Adrenal gland (tissue), 12 donors: Measurements from ENCODE around the gene CERS1. TPM values are rescaled to one million over a fixed set of nuclear protein-coding genes. Genes with fewer than 3 reads are reported as not detected.

Experiments used
- DNase-seq, 7 donors: peaks; one replicate each; pipeline ENCODE4 v3.0.0-alpha.2; 2019 to 2020
- H3K27ac ChIP-seq, 5 donors: fragments of 200-600 bp; sonication (generic) in 4 of 5; 1 replicate in 3 of 5; 2 replicates in 2 of 5; pipeline versions ENCODE4 v1.5.1 to v1.8.0; 2016 to 2020; ENCODE audit warnings: mild to moderate bottlenecking in 1 of 5
- H3K27me3 ChIP-seq: fragments of 200-600 bp; 2 replicates; pipeline ENCODE4 v1.8.0; 2021
- H3K36me3 ChIP-seq, 2 donors: fragments of 200-600 bp; replicated peaks in 1 of 2; 1 replicate in 1 of 2; 2 replicates in 1 of 2; pipeline versions ENCODE4 v1.5.1 to v1.8.0; 2018 to 2022
- H3K4me1 ChIP-seq, 2 donors: fragments of 200-600 bp; replicated peaks in 1 of 2; 1 replicate in 1 of 2; 2 replicates in 1 of 2; pipeline versions ENCODE4 v1.5.1 to v1.8.0; 2018 to 2021
- H3K4me3 ChIP-seq, 4 donors: fragments of 200-600 bp; sonication (generic) in 3 of 4; one replicate each; pipeline ENCODE4 v1.5.1; 2016 to 2018
- H3K9me3 ChIP-seq, 3 donors: fragments of 200-600 bp; sonication (generic) in 1 of 3; replicated peaks in 1 of 3; 1 replicate in 2 of 3; 2 replicates in 1 of 3; pipeline versions ENCODE4 v1.5.1 to v1.8.0; 2016 to 2021
- CTCF ChIP-seq, 6 experiments: fragments of 450-650 bp in 4 of 6; fragments of 200-600 bp in 2 of 6; sonication (generic) in 1 of 6; IDR thresholded peaks; 1 replicate in 5 of 6; 2 replicates in 1 of 6; pipeline versions ENCODE4 v1.5.1 to v1.8.0; 2016 to 2021; ENCODE audit warnings: antibody characterized with exemption in 6 of 6, mild to moderate bottlenecking in 2 of 6, moderate library complexity in 1 of 6
- POLR2A ChIP-seq, 2 donors: fragments of 450-650 bp; IDR thresholded peaks; one replicate each; pipeline ENCODE4 v1.6.1; 2017; ENCODE audit warnings: antibody characterized with exemption in 2 of 2, mild to moderate bottlenecking in 2 of 2, moderate library complexity in 1 of 2
- WGBS, 4 donors: extraction: QIAGEN DNeasy Blood & Tissue Kit in 2 of 4; methylation state at CpG; one replicate each; pipeline versions ENCODE4 v1.1.5 to v1.1.7; 2013 to 2017; 5-methylcytosine and 5-hydroxymethylcytosine counted together
- intact Hi-C, 2 donors: fragments of 100-400 bp; cut with DNase I; formaldehyde crosslinking; loops; one replicate each; pipeline versions ENCODE4 v1.14.1 to v1.15.0; 2022 to 2023
- polyA plus RNA-seq, 3 donors: library from polyadenylated mRNA; stranded (reverse); fragments of 200-250 nt in 2 of 3; fragments of 350-450 nt in 1 of 3; fragmentation: Illumina TruSeq in 1 of 3; extraction: RNeasy Lipid Tissue Mini Kit (QIAGEN cat#74804) in 1 of 3; gene quantifications; one replicate each; pipeline ENCODE4 v1.2.3, GENCODE V29; 2013 to 2014
- total RNA-seq, 9 donors: library from RNA; depleted of rRNA in 4 of 9; stranded (reverse); fragments of >200 nt in 4 of 9; fragments of 120-200 nt in 1 of 9; fragmentation: NEBNext Ultra II Directional in 1 of 9; extraction: Animal tissue kit (Norgen Biotek cat#: 25700) in 1 of 9; gene quantifications; one replicate each; pipeline versions ENCODE4 v1.1.0 to v1.2.4, GENCODE V29; 2013 to 2023
- donor health status: healthy with polysubstance abuse.
- donor health status: Bipolar disorder and iron deficiency.
- donor health status: DM: yes; HTN: yes; CAD: no.
- donor health status: DM: no; HTN: no; CAD: no.
- donor health status: DM: no; HTN: no; CAD: no.
- donor health status: DM: yes; HTN: yes; CAD: no.

The CERS1 gene
- total and polyA plus RNA-seq, 12 donors: 0.29 to 4.3 (median 1.8) TPM; not detected in 3

GRCh38 chr19:18867199-18867598 is 28.8 kb downstream of the CERS1 start:
- TF ChIP-seq CTCF (IDR thresholded peaks at IDR 0.05) (no peak), POLR2A (IDR thresholded peaks at IDR 0.05) (no peak)
- no peak for DNase-seq
- intact Hi-C loops: no loop called here
- H3K4me3 ChIP-seq: no peak overlapping the region
- H3K27me3 ChIP-seq: no peaks in the 10 kb centered on the region
- 91 to 94% (median 93%) methylated on average over 17 to 23 of the region's 23 CpGs for WGBS, 4 donors
- H3K36me3 ChIP-seq: peaks cover 0 to 62% of the 10 kb centered on the region in 2 donors
- no peaks in the 10 kb centered on the region for H3K9me3 ChIP-seq
- H3K4me1 ChIP-seq: peaks cover 0 to 5% of the 10 kb centered on the region in 2 donors
- no peak overlapping the region for H3K27ac ChIP-seq

GRCh38 chr19:18866800-18867123 is 29.2 kb downstream of the CERS1 start:
- H3K36me3 ChIP-seq: peaks cover 0 to 66% of the 10 kb centered on the region in 2 donors
- DNase-seq: no peak
- TF ChIP-seq CTCF (IDR thresholded peaks at IDR 0.05): peak in 3 of 6 experiments; percentile 3 to 37 (median 21)
- TF ChIP-seq POLR2A (IDR thresholded peaks at IDR 0.05): no peak
- no peaks in the 10 kb centered on the region for H3K27me3 ChIP-seq
- no peak overlapping the region for H3K27ac ChIP-seq
- no peaks in the 10 kb centered on the region for H3K9me3 ChIP-seq
- peaks cover 0 to 5% of the 10 kb centered on the region in 2 donors for H3K4me1 ChIP-seq
- WGBS, 4 donors: 62 to 69% (median 67%) methylated on average over 17 of the region's 17 CpGs
- intact Hi-C loops: no loop called here
- H3K4me3 ChIP-seq: no peak overlapping the region

GRCh38 chr19:18865973-18866799 is 29.8 kb downstream of the CERS1 start:
- H3K27me3 ChIP-seq: no peaks in the 10 kb centered on the region
- peaks cover 0 to 72% of the 10 kb centered on the region in 2 donors for H3K36me3 ChIP-seq
- H3K4me1 ChIP-seq: peaks cover 0 to 5% of the 10 kb centered on the region in 2 donors
- no peak overlapping the region for H3K4me3 ChIP-seq
- peak in 5 of 7 donors; percentile 51 to 75 (median 67) for DNase-seq
- no peaks in the 10 kb centered on the region for H3K9me3 ChIP-seq
- intact Hi-C loops: no loop called here
- WGBS, 4 donors: 20 to 42% (median 37%) methylated on average over 24 to 38 of the region's 38 CpGs
- TF ChIP-seq CTCF (IDR thresholded peaks at IDR 0.05) (peak; percentile 80 to 98 (median 88)), POLR2A (IDR thresholded peaks at IDR 0.05) (no peak)
- no peak overlapping the region for H3K27ac ChIP-seq

GRCh38 chr19:18865106-18865972 is 30.6 kb downstream of the CERS1 start:
- peaks cover 0 to 80% of the 10 kb centered on the region in 2 donors for H3K36me3 ChIP-seq

More at GRCh38 chr19:18865106-18865972, 30.6 kb downstream of the CERS1 start:
- Histone ChIP-seq H3K9me3 (no peaks in the 10 kb centered on the region), H3K27me3 (no peaks in the 10 kb centered on the region), H3K27ac (no peak overlapping the region), H3K4me1 (peaks cover 0 to 5% of the 10 kb centered on the region in 2 donors), H3K4me3 (no peak overlapping the region)
- intact Hi-C loops: no loop called here
- no peak for TF ChIP-seq CTCF (IDR thresholded peaks at IDR 0.05)
- WGBS, 4 donors: 89 to 95% (median 91%) methylated on average over 10 to 27 of the region's 27 CpGs
- DNase-seq: no peak
